HG03558 (cell line): ENCODE measurements around the gene AQP5.

Experiments used
- ATAC-seq: cut with Tn5 transposase; IDR thresholded peaks from one replicate; pipeline ENCODE4 v1.9.1; 2021; ENCODE audit warnings: moderate number of reproducible peaks; ENCODE audit not compliant: unreplicated experiment; ENCODE audit errors: extremely low read depth

AQP5 gene

DNA sequence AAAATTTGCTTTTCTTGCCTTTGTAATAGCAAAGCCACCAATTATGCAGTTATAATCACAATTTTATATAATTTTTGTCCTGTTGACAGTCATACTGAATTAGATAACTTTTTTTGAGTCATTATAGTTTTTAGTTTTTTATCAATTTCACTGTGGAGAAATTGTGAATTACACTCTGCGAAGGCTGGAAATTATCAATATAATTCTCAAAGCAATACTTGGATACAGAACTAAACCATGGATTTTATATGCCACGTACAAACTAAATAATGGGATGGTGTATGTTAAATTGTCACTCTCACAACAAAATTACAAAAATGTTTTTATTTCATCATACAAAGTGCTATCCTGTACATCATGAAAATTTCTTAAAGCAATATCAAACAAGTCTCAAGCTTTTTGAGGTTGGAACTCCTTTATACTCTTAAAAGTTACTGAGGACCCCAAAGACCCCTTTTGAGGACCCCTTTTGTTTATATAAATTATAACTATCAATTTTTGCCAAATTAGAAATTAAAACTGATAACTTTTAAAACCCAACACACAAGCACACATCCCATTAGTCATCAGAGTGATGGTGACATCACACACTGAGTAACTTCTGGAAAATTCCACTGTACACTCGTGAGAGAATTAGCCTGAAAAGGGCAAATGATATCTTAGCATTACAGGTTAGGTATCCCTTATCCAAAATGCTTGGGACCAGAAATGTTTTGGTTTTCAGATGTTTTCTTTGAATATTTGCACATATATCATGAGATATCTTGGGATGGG lies 31.0 kb upstream of the AQP5 start:
- ATAC-seq = no peak

DNA sequence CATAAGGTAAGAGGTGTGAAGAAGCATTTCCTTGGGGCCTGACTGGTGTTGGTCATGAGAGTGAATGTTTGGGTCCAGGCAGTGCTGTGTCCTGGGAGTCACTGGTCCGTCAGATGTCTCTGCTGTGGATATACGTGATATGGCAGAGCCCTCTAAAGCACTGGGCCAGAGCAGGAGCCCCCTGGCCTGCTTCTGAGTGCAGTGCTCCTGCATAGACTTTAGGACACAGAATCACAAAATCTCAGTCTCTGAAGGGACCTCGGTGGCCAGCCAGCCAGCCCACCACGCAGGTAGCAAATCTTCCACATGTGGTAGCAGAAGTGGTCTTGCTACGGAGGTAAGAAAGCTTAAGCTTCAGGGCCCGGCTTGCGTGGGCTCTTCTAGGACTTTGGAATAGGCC lies 29.6 kb upstream of the AQP5 start:
- ATAC-seq = no peak

DNA sequence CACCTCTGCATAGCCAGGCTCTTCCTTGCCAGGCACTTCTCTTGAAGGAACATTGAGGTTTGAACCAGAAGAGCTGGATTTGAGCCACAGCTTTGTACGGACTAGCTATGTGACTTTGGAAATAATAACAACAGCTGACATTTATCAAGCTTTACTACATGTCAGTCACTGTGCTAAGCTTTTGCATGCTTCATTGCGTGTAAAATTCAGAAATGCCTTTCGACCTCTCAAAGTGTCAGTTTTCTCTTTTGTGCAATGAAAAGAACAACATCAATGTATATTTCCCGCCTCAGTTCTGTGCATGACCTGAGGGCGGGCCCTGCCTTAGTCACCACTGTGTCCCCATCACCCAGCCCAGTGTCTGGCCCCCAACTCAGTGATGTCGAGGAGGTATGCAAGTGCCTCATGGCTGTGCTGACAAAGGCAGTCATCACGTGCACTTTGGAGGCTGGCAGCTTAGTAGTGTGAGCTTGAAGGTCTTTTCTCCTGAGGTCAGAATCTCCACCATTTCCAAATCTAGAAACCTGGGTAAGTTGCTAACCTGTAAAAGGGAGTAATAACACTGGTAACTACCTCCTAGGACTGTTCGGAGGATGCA lies 29.0 kb upstream of the AQP5 start:
- no peak for ATAC-seq

- ATAC-seq = no peak
Measured at GRCh38 chr12:49933796-49934195, 27.9 kb upstream of the AQP5 start.

DNA sequence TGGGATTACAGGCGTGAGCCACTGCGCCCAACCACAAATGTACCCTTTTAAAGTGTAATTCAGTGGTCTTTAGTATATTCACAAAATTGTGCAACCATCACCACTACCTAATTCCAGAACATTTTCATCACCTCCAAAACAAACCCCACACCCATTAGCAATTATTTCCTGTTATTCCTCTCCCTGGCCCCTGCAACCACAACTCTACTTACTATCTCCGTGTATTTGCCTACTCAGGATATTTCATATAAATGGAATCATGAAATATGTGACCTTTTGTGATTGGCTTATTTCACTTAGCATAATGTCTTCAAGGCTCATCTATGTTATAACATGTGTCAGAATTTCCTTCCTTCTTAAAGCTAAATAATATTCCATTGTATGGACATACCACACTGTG lies 27.2 kb upstream of the AQP5 start:
- no peak for ATAC-seq

GRCh38 chr12:49936925-49937324 lies 24.7 kb upstream of the AQP5 start:
- no peak for ATAC-seq

DNA sequence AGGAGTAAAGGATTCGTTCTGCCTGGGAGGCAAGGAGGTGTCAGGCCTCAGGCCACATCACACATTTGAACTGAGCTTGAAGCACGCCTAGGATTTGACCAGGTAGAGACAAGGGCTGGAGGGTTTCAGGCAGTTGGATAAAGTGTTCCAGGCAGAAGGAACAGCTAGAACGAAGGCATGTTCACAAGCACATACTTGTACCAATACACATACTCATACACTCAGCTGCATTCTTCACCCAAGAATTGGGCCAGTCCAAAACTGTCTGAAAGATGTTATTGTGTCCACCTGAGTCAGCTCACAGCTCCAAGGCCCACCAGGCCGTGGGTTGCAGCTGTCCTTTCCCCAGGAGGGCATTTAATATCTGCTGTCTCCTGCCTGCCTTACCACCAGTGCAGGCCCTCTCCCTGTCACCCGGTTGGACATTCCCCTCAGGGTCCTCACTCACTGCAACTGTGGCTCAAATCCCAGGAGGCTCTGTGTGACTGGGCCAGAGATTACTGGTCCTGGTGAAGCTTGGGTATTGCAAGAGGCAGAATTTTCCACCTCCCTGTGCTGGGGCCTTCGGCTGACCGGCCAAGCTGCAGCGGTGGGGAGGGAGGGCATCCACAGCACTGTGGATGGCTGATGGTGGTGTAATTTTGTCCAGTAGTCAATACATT lies 23.9 kb upstream of the AQP5 start:
- ATAC-seq = no peak

DNA sequence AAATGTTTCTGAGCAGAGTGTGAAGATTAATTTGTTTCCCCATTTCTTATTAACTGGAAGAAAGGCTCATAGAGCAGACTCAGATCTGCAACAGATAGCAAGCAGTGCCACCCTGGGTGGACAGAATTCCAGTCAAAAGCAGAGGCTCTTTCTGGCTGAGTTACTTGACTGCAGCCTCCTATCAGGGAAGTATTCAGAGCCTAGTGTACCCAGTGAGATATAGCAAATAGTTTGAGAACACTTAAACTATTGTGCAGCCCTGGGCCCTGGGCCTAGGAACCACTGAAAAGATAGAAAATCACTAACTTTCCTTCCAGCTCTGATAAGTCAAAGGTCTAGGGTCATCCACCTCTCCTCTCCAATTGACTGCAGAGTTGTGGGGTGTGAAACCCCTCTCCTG lies 22.4 kb upstream of the AQP5 start:
- no peak for ATAC-seq

DNA sequence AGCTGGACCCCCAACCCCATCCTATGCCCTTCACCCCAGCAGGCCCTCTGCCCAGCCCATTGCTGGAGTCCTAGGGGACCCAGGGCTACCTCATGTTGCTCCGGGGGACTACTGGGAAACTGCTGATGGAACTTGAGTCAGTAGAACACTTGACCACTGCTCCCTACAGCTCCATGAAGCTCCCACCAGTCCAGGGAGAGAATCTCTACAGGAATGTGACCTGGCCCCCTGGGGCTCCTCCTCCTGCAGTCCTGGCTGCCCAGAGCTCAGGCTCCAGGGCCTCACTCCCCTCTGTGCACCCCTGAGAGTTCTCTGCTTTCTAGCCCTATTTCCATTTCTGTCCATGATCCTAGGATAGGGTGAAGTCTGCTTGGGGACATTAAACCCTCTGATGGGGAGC lies 22.0 kb upstream of the AQP5 start:
- no peak for ATAC-seq

DNA sequence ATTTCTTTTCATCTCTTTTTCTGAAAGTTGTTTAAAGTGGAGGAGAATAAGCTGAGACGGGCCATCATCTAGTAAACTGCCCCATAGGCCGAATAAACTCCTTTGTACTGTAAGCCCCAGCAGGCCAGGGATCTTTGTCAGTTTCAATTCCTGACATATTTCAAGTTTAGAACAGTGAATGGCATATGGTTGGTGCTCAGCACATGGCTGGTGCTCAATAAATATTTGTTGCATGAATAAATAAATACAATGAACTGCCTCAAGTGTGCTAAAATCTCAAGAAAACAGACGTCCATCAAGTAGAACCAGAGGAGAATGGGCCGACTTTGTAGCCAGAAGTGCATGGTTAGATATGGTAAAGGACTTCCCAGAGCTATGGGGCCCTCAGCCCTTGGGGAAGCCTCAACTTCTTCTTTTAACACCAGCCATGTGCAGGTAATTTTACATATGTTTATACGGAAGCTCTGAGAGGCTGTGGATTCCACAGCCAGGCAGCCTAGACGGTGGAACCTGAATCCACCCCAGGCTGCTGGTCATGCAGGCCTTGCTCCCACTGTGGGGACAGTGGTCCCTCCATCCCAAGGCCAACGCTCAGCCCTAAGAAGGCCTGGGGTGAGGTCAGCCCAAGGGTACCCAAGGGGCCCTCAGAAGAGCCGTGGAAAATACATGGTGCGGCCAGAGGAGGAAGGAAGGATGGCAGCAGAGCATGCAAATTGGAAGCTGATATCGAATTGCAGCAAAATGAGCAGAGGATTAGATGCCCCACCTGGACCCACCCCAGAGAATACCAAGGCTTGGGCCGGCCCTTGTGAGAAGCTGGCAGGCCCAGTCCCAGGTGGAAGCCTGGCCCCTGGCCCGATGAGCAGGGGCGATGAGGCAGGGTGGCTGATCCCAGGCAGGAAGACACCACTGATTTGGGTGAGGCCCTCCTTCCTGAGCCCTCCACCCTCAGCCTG lies 19.8 kb upstream of the AQP5 start:
- no peak for ATAC-seq

DNA sequence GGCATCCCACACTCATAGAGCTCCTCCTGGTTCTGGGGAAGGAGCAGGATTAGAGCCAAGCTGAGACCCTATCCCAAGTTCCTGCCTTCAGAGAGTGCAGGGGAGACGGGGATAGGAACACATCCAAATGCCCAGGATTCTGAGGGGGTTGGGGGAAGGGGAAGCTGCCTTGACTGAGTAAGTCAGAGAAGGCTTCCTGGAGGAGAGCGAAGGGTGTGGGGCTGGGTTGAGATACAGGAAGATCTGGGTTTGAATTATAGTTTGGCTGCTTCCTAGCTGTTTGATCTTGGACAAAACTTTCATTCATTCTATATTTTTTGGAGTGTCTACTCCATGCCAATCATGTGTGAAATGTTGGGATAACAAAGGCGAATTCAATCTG lies 19.2 kb upstream of the AQP5 start:
- no peak for ATAC-seq

GRCh38 chr12:49942921-49943624 lies 18.6 kb upstream of the AQP5 start:
- ATAC-seq = no peak

DNA sequence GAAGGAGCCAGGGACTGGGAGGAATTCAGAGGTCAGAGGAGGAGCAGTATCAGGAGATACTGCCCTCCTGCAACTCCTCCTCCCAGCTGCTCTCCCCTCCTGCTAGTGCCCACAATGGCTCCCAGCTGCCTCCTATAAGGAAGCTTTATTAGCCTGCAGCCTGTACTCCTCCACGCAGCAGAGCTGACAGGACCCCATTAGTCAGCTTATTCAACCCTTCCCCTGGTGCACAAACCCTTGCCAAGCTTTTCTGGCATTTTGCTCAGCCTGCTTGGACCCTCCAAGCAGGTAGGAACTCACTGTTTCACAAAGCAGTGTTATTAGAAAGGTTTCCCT lies 18.1 kb upstream of the AQP5 start:
- ATAC-seq = no peak

DNA sequence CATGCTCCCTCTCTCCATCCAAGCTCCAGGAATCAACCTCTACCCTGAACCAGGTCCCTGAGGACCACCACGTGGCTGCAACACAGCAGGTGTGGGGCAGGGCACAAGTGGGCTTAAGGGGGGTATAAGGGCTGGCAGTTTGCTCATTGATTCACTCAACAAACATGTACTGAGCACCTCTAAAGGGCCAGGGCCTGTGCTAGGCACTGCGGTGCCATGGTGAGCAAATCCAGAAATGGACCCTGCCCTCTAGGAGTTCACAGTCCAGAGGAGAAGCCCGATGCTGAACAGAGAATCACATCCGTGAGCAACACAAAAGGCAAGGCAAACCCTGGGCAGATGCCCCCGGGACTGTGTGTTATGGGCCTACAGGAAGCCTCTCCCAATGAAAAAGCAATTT lies 17.6 kb upstream of the AQP5 start:
- ATAC-seq = no peak

DNA sequence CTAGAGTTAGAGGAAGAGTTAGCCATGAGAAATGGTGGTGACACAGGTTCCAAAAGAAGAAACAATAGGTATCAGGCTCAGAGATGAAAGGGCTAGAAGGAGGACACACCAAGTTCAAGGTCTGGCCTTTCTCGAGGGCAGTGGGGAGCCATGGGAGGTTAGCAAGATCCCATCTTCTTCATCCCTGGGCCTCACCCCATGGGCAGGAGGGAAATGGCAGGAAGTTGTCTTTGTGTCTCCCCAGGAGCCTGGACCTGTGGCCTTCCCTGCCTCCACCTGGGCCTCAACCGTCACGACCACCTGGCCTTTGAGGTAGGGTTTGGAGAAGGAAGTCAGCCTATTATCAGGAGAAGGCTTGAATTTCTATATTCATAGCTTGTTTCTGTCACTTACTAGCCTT lies 17.0 kb upstream of the AQP5 start:
- ATAC-seq = no peak

DNA sequence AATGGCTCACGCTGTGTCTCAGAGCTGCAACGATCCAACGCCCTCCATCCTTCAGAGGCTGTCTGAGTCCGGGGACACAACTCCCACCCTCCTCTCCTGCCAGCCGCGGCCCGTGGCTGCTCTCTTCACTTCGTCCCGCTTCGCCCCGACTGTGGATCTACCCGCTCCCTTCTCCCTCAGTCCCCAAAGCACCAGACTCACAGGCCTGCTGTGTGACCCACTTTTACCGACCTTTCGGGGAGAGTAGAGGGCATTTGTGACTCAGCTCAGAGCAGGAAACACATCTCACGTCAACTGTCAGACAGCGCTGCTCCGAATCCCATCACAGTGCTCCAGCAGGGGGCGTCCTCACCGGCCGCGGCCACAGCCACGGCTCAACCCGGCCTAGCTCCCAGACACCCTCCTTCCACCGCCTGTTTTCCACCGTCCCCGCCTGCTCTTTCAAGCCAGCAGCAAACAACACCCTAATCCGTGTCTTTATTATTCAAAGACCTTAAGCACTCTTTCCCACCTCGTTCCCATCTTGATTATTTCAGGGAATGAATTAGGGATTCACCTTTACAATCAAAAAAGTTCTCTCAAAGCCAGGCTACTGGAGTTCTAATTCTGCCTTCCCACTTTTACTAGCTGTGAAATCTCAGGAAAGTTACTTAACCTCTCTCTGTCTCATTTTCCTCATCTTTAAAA lies 16.1 kb upstream of the AQP5 start:
- no peak for ATAC-seq

- ATAC-seq = no peak
Measured at GRCh38 chr12:49946086-49946485, 15.6 kb upstream of the AQP5 start.

DNA sequence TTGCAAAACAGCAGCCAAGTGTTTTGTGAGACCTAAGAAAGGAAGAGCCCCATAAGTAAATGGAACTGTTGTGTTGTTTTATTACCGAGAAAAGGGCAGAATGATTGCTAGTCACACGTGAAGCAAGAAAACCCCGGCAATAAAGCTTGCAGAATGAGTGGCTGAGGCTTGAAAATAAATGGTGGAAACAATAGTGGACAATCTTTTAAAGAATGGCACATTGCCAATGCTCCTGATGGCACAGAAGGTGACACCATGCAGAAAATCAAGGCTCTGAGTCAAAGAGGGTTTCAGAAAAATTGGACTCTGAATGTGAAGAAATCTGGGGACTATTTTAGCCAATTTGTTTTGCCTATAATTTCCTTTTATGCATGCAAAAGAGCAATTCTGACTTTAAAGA lies 15.2 kb upstream of the AQP5 start:
- ATAC-seq = no peak

DNA sequence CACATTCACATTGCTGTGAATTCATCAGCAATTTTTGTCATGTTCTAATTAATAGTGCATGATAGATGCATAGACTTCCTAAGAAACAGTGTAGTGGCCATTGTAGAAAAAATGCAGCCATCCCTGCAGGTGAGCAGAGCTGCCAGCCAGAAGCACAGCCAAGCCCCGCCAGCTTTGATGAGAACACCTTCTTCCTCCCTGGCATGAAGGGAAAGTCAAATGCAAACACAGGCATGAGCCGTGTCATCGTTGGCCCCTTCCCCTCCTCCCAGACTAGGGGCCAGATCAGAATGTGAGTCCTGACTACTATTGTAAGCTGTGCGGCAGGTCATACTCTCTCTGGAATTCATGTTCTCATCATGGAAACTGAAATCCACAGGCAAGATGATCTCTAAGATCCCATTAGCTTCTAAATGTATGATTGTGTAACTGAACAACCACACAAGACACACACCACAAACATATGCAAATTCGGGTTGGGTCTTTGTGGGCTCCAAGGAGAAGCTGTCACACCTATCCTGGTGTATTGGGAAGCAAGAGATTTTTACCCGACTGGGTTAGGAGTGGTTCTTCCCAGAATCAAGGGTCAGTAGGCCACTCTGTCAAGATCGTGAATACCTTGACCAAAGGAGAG lies 14.0 kb upstream of the AQP5 start:
- ATAC-seq = no peak
